Liver (tissue), 9 donors: ENCODE data around the gene B3GAT1. TPM values are rescaled to one million over a fixed set of nuclear protein-coding genes. Genes with fewer than 3 reads are reported as not detected.

Experiments
- DNase-seq: peaks from one replicate; pipeline ENCODE4 v3.0.0-alpha.2; 2017; ENCODE audit warnings: low spot score
- H3K27ac ChIP-seq, 2 donors: one replicate each; pipeline ENCODE4 v1.7.0; 2013; ENCODE audit warnings: inconsistent platforms in 2 of 2, low read length in 2 of 2, control low read depth in 1 of 2, low read depth in 1 of 2, mild to moderate bottlenecking in 1 of 2
- H3K27me3 ChIP-seq, 4 donors: one replicate each; pipeline versions ENCODE4 v1.6.1 to v1.7.0; 2013; ENCODE audit warnings: low read length in 3 of 4, inconsistent platforms in 1 of 4, mild to moderate bottlenecking in 1 of 4, moderate library complexity in 1 of 4; ENCODE audit not compliant: control insufficient read depth in 4 of 4, insufficient read depth in 4 of 4
- H3K36me3 ChIP-seq, 4 donors: one replicate each; pipeline versions ENCODE4 v1.6.1 to v1.7.0; 2013; ENCODE audit warnings: low read length in 3 of 4, mild to moderate bottlenecking in 3 of 4, low read depth in 1 of 4, moderate library complexity in 1 of 4; ENCODE audit not compliant: control insufficient read depth in 4 of 4, insufficient read depth in 3 of 4
- H3K4me1 ChIP-seq, 4 donors: one replicate each; pipeline versions ENCODE4 v1.6.1 to v1.7.0; 2013; ENCODE audit warnings: low read length in 3 of 4, mild to moderate bottlenecking in 3 of 4, moderate library complexity in 1 of 4; ENCODE audit not compliant: control insufficient read depth in 4 of 4, insufficient read depth in 4 of 4
- H3K4me3 ChIP-seq, 3 donors: one replicate each; pipeline versions ENCODE4 v1.6.1 to v1.7.0; 2013; ENCODE audit warnings: low read length in 3 of 3, control low read depth in 1 of 3, low read depth in 1 of 3, mild to moderate bottlenecking in 1 of 3
- H3K9ac ChIP-seq, 2 donors: one replicate each; pipeline ENCODE4 v1.7.0; 2013; ENCODE audit warnings: low read length in 2 of 2, mild to moderate bottlenecking in 2 of 2, moderate library complexity in 2 of 2, control low read depth in 1 of 2, low read depth in 1 of 2
- H3K9me3 ChIP-seq, 4 donors: one replicate each; pipeline versions ENCODE4 v1.6.1 to v1.7.0; 2013; ENCODE audit warnings: low read length in 3 of 4; ENCODE audit not compliant: control insufficient read depth in 4 of 4
- ATF3 ChIP-seq: IDR thresholded peaks from 2 replicates; pipeline ENCODE4 v1.6.1; 2016; ENCODE audit warnings: antibody characterized with exemption
- FOXA1 ChIP-seq: IDR thresholded peaks from 2 replicates; pipeline ENCODE4 v1.6.1; 2016; ENCODE audit warnings: antibody characterized with exemption
- FOXA2 ChIP-seq: IDR thresholded peaks from 2 replicates; pipeline ENCODE4 v1.6.1; 2016; ENCODE audit warnings: antibody characterized with exemption
- HNF4A ChIP-seq, 2 donors: conservative IDR thresholded peaks; 2 replicates each; pipeline ENCODE4 v1.6.1; 2016; ENCODE audit warnings: antibody characterized with exemption in 2 of 2, mild to moderate bottlenecking in 2 of 2
- HNF4G ChIP-seq: IDR thresholded peaks from 2 replicates; pipeline ENCODE4 v1.6.1; 2016; ENCODE audit warnings: antibody characterized with exemption
- JUND ChIP-seq, 2 donors: IDR thresholded peaks; 2 replicates each; pipeline ENCODE4 v1.6.1; 2016; ENCODE audit warnings: antibody characterized with exemption in 2 of 2
- NR2F2 ChIP-seq: IDR thresholded peaks from 2 replicates; pipeline ENCODE4 v1.6.1; 2016; ENCODE audit warnings: antibody characterized with exemption
- RXRA ChIP-seq, 2 donors: IDR thresholded peaks; 2 replicates each; pipeline ENCODE4 v1.6.1; 2017 to 2018; ENCODE audit warnings: antibody characterized with exemption in 2 of 2, mild to moderate bottlenecking in 1 of 2
- SP1 ChIP-seq: IDR thresholded peaks from 2 replicates; pipeline ENCODE4 v1.6.1; 2018; ENCODE audit warnings: antibody characterized with exemption, mild to moderate bottlenecking
- TAF1 ChIP-seq: conservative IDR thresholded peaks from 2 replicates; pipeline ENCODE4 v1.6.1; 2016; ENCODE audit warnings: antibody characterized with exemption, mild to moderate bottlenecking
- YY1 ChIP-seq: IDR thresholded peaks from 2 replicates; pipeline ENCODE4 v1.6.1; 2016; ENCODE audit warnings: antibody characterized with exemption, mild to moderate bottlenecking
- ZBTB33 ChIP-seq: IDR thresholded peaks from 2 replicates; pipeline ENCODE4 v1.6.1; 2016; ENCODE audit warnings: antibody characterized with exemption
- WGBS: extraction: QIAGEN DNeasy Blood & Tissue Kit; methylation state at CpG from one replicate; pipeline ENCODE4 v1.1.7; 2013; 5-methylcytosine and 5-hydroxymethylcytosine counted together
- polyA plus RNA-seq, 2 donors: library from polyadenylated mRNA; stranded (reverse) in 1 of 2; unstranded in 1 of 2; fragments of 200-250 nt in 1 of 2; fragments of >200 nt in 1 of 2; fragmentation: Nextera tagmentation in 1 of 2; extraction: Ambion mirVana in 1 of 2; gene quantifications; one replicate each; pipeline versions ENCODE4 v1.2.1 to v1.2.3, GENCODE V29; 2013 to 2015
- total RNA-seq, 2 donors: library from RNA; depleted of rRNA; stranded (reverse); fragments of >200 nt; gene quantifications; one replicate each; pipeline ENCODE4 v1.2.3, GENCODE V29; 2014
- TF ChIP-seq, protein P1 (sequence below): fragments of 150-350 bp; IDR thresholded peaks from 2 replicates; pipeline ENCODE4 v1.5.1; 2017; ENCODE audit warnings: improper control_type of control experiment, low read depth, low read length; ENCODE audit not compliant: missing input control
- TF ChIP-seq, protein P2 (sequence below): IDR thresholded peaks from 2 replicates; pipeline ENCODE4 v1.6.1; 2016; ENCODE audit warnings: antibody characterized with exemption
- donor health status: healthy.
- donor health status: healthy.
- donor health status: healthy.
- donor health status: healthy.
- donor health status: healthy.

Gene B3GAT1
- total and polyA plus RNA-seq, 4 donors = 0.13 to 6.6 (median 0.25) TPM; not detected in 1

- TF ChIP-seq ZBTB33 = no peak
- no peak for TF ChIP-seq TAF1
- no peak for TF ChIP-seq YY1
- no peak overlapping the region for H3K9ac ChIP-seq
- H3K4me3 ChIP-seq = no peak overlapping the region
- H3K27me3 ChIP-seq = no peaks in the 10 kb centered on the region
- 91% methylated on average over 15 of the region's 15 CpGs for WGBS
- H3K4me1 ChIP-seq = peaks cover 0 to 8% (median 2%) of the 10 kb centered on the region in 4 donors
- peaks cover 0 to 7% (median 0%) of the 10 kb centered on the region in 4 donors for H3K36me3 ChIP-seq
- H3K9me3 ChIP-seq = no peaks in the 10 kb centered on the region
- DNase-seq = no peak
- no peak overlapping the region for H3K27ac ChIP-seq
Observed at GRCh38 chr11:134390706-134391569, 21.1 kb downstream of the B3GAT1 start.

DNA sequence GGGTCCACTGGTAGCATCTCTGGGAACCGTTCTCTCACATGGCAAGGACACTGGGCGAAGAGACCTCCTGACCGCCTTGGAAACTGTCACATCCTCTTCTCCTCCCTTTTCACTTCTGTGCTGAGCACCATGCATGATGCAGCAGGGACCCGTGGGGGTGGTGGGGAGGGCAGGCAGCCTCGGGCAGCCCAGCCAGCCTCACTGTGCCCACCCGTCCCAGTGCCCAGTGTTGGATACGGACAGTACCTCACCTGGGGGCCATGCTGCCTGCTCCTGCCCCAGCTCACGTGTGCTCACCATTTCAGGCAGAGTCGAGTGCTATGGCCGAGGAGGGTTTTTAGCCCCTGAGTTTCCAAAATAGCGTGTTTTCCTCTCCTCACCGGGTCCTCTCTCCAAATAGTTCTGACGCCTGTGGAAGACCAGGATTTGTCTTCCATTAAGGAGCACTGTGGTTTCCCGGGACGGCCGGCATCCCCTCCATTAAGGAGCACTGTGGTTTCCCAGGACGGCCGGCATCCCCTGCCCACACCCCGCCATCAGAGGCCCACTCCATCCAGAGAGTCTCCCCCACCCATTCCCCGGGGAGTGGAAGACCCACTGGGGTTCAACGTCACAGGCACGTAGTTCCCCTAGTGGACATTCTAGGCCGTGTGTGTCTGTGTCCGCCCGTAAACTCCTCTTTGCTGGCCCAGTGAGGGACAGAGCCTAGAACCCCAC, 22.4 kb downstream of the B3GAT1 start:
- Histone ChIP-seq H3K9ac (no peak overlapping the region), H3K27me3 (no peaks in the 10 kb centered on the region), H3K9me3 (no peaks in the 10 kb centered on the region), H3K4me1 (peaks cover 0 to 4% (median 2%) of the 10 kb centered on the region in 4 donors), H3K36me3 (peaks cover 0 to 7% (median 0%) of the 10 kb centered on the region in 4 donors), H3K27ac (no peak overlapping the region), H3K4me3 (no peak overlapping the region)
- 91% methylated on average over 25 of the region's 25 CpGs for WGBS
- DNase-seq = no peak
- no peak for TF ChIP-seq HNF4A (conservative IDR thresholded peaks at IDR 0.05)
- TF ChIP-seq ATF3 = no peak
- TF ChIP-seq, protein P1, sequence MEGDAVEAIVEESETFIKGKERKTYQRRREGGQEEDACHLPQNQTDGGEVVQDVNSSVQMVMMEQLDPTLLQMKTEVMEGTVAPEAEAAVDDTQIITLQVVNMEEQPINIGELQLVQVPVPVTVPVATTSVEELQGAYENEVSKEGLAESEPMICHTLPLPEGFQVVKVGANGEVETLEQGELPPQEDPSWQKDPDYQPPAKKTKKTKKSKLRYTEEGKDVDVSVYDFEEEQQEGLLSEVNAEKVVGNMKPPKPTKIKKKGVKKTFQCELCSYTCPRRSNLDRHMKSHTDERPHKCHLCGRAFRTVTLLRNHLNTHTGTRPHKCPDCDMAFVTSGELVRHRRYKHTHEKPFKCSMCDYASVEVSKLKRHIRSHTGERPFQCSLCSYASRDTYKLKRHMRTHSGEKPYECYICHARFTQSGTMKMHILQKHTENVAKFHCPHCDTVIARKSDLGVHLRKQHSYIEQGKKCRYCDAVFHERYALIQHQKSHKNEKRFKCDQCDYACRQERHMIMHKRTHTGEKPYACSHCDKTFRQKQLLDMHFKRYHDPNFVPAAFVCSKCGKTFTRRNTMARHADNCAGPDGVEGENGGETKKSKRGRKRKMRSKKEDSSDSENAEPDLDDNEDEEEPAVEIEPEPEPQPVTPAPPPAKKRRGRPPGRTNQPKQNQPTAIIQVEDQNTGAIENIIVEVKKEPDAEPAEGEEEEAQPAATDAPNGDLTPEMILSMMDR = no peak
- TF ChIP-seq SP1 = no peak
- TF ChIP-seq FOXA2 = no peak
- no peak for TF ChIP-seq FOXA1
- no peak for TF ChIP-seq YY1
- no peak for TF ChIP-seq HNF4G
- TF ChIP-seq JUND (IDR thresholded peaks at IDR 0.05) = no peak

GRCh38 chr11:134388590-134388989, 23.5 kb downstream of the B3GAT1 start:
- peaks cover 0 to 7% (median 0%) of the 10 kb centered on the region in 4 donors for H3K36me3 ChIP-seq
- 91% methylated on average over 4 of the region's 4 CpGs for WGBS
- H3K4me3 ChIP-seq = no peak overlapping the region
- TF ChIP-seq ATF3 (no peak), FOXA1 (no peak), NR2F2 (no peak), YY1 (no peak), HNF4G (no peak), RXRA (IDR thresholded peaks at IDR 0.05) (no peak), JUND (IDR thresholded peaks at IDR 0.05) (no peak)
- TF ChIP-seq, protein P2, sequence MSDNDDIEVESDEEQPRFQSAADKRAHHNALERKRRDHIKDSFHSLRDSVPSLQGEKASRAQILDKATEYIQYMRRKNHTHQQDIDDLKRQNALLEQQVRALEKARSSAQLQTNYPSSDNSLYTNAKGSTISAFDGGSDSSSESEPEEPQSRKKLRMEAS = no peak
- TF ChIP-seq, protein P1 = no peak

More at GRCh38 chr11:134388590-134388989, 23.5 kb downstream of the B3GAT1 start:
- DNase-seq = no peak
- Histone ChIP-seq H3K9me3 (no peaks in the 10 kb centered on the region), H3K27ac (no peak overlapping the region), H3K9ac (no peak overlapping the region), H3K27me3 (no peaks in the 10 kb centered on the region), H3K4me1 (no peaks in the 10 kb centered on the region)
